SK-N-SH treated with all-trans-retinoic acid at 6 μM for 48 hours (cell line): ENCODE results near the gene NAV3.

Experiments used
- ZC3H10 ChIP-seq: fragments of 250-450 bp; sonication (Bioruptor Pico); IDR thresholded peaks from 2 replicates; pipeline ENCODE4 v1.5.1; 2021; ENCODE audit warnings: mild to moderate bottlenecking, moderate library complexity
- ZFP3 ChIP-seq: fragments of 250-450 bp; sonication (Bioruptor Pico); IDR thresholded peaks from 2 replicates; pipeline ENCODE4 v1.5.0; 2020; ENCODE audit warnings: mild to moderate bottlenecking, moderate library complexity
- ZNF565 ChIP-seq: fragments of 450-650 bp; formaldehyde crosslinking; conservative IDR thresholded peaks from 2 replicates; pipeline ENCODE4 v1.5.0; 2020; ENCODE audit warnings: low read depth, mild to moderate bottlenecking, moderate library complexity
- TF ChIP-seq, protein P1 (sequence below): fragments of 250-450 bp; sonication (Bioruptor Pico); IDR thresholded peaks from 2 replicates; pipeline ENCODE4 v1.5.0; 2020; ENCODE audit warnings: mild to moderate bottlenecking, moderate library complexity
- TF ChIP-seq, protein P2 (sequence below): fragments of 250-450 bp; sonication (Bioruptor Pico); IDR thresholded peaks from 2 replicates; pipeline ENCODE4 v1.5.1; 2020; ENCODE audit warnings: low read depth, mild to moderate bottlenecking, moderate library complexity

DNA sequence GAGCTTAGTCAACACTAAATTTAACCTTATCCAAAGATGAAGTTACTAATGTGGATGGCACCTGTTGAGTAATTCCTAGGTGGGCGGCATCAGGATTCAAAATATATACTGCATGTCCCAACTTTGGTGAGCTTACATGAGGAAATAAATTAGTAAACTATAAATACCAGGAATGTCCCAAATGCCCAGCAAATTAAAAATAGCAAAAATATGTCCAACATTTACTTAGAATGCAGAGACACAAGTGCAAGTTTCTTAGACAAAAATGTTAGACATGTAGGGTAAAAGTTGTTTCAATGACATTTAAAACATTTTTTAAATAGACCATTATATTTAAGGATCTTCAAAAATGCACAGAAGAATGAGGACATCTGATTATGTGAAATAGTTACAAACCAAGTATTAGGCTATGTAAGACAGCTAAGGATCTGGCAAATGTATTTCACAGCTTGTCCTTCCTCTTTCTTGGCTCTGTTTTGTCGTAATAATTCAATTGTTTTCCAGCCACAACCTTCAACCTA is 115.9 kb downstream of the NAV3 start:
- no peak for TF ChIP-seq ZNF565
- TF ChIP-seq ZFP3, result no peak
- no peak for TF ChIP-seq ZC3H10 (CRISPR knock-in tag)
- TF ChIP-seq, protein P1, sequence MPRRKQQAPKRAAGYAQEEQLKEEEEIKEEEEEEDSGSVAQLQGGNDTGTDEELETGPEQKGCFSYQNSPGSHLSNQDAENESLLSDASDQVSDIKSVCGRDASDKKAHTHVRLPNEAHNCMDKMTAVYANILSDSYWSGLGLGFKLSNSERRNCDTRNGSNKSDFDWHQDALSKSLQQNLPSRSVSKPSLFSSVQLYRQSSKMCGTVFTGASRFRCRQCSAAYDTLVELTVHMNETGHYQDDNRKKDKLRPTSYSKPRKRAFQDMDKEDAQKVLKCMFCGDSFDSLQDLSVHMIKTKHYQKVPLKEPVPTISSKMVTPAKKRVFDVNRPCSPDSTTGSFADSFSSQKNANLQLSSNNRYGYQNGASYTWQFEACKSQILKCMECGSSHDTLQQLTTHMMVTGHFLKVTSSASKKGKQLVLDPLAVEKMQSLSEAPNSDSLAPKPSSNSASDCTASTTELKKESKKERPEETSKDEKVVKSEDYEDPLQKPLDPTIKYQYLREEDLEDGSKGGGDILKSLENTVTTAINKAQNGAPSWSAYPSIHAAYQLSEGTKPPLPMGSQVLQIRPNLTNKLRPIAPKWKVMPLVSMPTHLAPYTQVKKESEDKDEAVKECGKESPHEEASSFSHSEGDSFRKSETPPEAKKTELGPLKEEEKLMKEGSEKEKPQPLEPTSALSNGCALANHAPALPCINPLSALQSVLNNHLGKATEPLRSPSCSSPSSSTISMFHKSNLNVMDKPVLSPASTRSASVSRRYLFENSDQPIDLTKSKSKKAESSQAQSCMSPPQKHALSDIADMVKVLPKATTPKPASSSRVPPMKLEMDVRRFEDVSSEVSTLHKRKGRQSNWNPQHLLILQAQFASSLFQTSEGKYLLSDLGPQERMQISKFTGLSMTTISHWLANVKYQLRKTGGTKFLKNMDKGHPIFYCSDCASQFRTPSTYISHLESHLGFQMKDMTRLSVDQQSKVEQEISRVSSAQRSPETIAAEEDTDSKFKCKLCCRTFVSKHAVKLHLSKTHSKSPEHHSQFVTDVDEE (CRISPR knock-in tag), result no peak
- TF ChIP-seq, protein P2, sequence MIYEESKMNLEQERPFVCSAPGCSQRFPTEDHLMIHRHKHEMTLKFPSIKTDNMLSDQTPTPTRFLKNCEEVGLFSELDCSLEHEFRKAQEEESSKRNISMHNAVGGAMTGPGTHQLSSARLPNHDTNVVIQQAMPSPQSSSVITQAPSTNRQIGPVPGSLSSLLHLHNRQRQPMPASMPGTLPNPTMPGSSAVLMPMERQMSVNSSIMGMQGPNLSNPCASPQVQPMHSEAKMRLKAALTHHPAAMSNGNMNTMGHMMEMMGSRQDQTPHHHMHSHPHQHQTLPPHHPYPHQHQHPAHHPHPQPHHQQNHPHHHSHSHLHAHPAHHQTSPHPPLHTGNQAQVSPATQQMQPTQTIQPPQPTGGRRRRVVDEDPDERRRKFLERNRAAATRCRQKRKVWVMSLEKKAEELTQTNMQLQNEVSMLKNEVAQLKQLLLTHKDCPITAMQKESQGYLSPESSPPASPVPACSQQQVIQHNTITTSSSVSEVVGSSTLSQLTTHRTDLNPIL, result no peak
